Keratinocyte (primary cell): Measurements from ENCODE around the gene TENM4.

Experiments
- EZH2 ChIP-seq: IDR thresholded peaks from one replicate; pipeline ENCODE4 v1.6.1; 2012; ENCODE audit warnings: inconsistent platforms, mild to moderate bottlenecking, low read length, moderate library complexity
- TF ChIP-seq, protein P1 (sequence below), 3 experiments: IDR thresholded peaks in 1 of 3; conservative IDR thresholded peaks in 1 of 3; optimal IDR thresholded peaks in 1 of 3; 2 replicates in 2 of 3; 3 replicates in 1 of 3; pipeline versions ENCODE3 to v1.5.1; 2011; ENCODE audit warnings: low read length in 3 of 3, mild to moderate bottlenecking in 3 of 3, moderate library complexity in 2 of 3, control low read depth in 1 of 3, inconsistent platforms in 1 of 3; ENCODE audit not compliant: insufficient read depth in 2 of 3; ENCODE audit errors: extremely low read depth in 1 of 3

GRCh38 chr11:78773077-78773476 lies 667.8 kb downstream of the TENM4 start:
- TF ChIP-seq, protein P1, sequence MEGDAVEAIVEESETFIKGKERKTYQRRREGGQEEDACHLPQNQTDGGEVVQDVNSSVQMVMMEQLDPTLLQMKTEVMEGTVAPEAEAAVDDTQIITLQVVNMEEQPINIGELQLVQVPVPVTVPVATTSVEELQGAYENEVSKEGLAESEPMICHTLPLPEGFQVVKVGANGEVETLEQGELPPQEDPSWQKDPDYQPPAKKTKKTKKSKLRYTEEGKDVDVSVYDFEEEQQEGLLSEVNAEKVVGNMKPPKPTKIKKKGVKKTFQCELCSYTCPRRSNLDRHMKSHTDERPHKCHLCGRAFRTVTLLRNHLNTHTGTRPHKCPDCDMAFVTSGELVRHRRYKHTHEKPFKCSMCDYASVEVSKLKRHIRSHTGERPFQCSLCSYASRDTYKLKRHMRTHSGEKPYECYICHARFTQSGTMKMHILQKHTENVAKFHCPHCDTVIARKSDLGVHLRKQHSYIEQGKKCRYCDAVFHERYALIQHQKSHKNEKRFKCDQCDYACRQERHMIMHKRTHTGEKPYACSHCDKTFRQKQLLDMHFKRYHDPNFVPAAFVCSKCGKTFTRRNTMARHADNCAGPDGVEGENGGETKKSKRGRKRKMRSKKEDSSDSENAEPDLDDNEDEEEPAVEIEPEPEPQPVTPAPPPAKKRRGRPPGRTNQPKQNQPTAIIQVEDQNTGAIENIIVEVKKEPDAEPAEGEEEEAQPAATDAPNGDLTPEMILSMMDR (optimal IDR thresholded peaks at IDR 0.05 in 1 of 3, IDR thresholded peaks at IDR 0.05 in 1 of 3, conservative IDR thresholded peaks at IDR 0.05 in 1 of 3; ENCODE audit: extremely low read depth in 1 of 3, insufficient read depth in 2 of 3, low read length in 3 of 3): no peak
- TF ChIP-seq EZH2: no peak
